Adrenal gland (tissue), 5 donors: ENCODE measurements around the gene PTPRD.

Experiments
- POLR2A ChIP-seq, 2 donors: fragments of 450-650 bp; IDR thresholded peaks; one replicate each; pipeline ENCODE4 v1.6.1; 2017; ENCODE audit warnings: antibody characterized with exemption in 2 of 2, mild to moderate bottlenecking in 2 of 2, moderate library complexity in 1 of 2
- TF ChIP-seq, protein P1 (sequence below), 6 experiments: fragments of 450-650 bp in 4 of 6; fragments of 200-600 bp in 2 of 6; sonication (generic) in 1 of 6; IDR thresholded peaks; 1 replicate in 5 of 6; 2 replicates in 1 of 6; pipeline versions ENCODE4 v1.5.1 to v1.8.0; 2016 to 2021; ENCODE audit warnings: antibody characterized with exemption in 6 of 6, mild to moderate bottlenecking in 2 of 6, moderate library complexity in 1 of 6
- donor health status: DM: no; HTN: no; CAD: no.

GRCh38 chr9:8955315-8955714, 1657.5 kb downstream of the PTPRD start:
- TF ChIP-seq, protein P1, sequence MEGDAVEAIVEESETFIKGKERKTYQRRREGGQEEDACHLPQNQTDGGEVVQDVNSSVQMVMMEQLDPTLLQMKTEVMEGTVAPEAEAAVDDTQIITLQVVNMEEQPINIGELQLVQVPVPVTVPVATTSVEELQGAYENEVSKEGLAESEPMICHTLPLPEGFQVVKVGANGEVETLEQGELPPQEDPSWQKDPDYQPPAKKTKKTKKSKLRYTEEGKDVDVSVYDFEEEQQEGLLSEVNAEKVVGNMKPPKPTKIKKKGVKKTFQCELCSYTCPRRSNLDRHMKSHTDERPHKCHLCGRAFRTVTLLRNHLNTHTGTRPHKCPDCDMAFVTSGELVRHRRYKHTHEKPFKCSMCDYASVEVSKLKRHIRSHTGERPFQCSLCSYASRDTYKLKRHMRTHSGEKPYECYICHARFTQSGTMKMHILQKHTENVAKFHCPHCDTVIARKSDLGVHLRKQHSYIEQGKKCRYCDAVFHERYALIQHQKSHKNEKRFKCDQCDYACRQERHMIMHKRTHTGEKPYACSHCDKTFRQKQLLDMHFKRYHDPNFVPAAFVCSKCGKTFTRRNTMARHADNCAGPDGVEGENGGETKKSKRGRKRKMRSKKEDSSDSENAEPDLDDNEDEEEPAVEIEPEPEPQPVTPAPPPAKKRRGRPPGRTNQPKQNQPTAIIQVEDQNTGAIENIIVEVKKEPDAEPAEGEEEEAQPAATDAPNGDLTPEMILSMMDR (IDR thresholded peaks at IDR 0.05), result no peak
- no peak for TF ChIP-seq POLR2A (IDR thresholded peaks at IDR 0.05)
